GM12801 (cell line): ENCODE results near the gene SRP14.

Experiments used
- TF ChIP-seq, protein P1 (sequence below): IDR thresholded peaks from one replicate; pipeline ENCODE4 v1.5.1; 2011; ENCODE audit warnings: control low read depth; ENCODE audit not compliant: insufficient read length; ENCODE audit errors: extremely low read depth

Gene SRP14

DNA sequence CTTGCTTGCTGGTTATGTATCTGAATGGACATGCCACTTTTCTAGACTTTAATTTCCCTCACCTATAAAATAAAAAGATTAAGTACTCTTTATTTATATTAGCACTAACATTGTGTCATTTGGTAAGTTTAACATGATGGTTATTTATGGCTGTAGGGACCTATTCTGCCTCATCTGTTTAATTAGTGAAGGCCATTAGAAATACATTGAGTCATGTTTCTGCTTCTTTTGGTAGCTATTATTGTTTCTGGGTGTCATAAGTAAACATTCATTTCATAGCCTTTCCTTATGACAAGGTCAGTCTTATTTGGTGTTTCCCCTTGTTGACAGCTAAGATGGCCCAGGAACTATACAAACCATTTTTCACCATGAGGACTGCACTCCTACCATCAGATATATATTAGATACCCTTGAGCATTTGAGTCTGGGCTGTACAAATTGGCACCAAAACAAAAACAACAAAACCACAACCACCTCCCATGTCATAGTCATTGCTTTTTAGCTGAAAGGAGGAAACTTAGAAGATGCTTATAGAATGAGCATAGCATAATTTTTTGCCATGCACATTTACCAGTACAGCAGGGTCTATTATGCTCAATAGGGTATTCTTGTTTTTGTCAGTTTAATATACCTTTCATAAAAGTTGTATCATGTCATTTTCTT is 39.3 kb downstream of the SRP14 start:
- TF ChIP-seq, protein P1, sequence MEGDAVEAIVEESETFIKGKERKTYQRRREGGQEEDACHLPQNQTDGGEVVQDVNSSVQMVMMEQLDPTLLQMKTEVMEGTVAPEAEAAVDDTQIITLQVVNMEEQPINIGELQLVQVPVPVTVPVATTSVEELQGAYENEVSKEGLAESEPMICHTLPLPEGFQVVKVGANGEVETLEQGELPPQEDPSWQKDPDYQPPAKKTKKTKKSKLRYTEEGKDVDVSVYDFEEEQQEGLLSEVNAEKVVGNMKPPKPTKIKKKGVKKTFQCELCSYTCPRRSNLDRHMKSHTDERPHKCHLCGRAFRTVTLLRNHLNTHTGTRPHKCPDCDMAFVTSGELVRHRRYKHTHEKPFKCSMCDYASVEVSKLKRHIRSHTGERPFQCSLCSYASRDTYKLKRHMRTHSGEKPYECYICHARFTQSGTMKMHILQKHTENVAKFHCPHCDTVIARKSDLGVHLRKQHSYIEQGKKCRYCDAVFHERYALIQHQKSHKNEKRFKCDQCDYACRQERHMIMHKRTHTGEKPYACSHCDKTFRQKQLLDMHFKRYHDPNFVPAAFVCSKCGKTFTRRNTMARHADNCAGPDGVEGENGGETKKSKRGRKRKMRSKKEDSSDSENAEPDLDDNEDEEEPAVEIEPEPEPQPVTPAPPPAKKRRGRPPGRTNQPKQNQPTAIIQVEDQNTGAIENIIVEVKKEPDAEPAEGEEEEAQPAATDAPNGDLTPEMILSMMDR: no peak

DNA sequence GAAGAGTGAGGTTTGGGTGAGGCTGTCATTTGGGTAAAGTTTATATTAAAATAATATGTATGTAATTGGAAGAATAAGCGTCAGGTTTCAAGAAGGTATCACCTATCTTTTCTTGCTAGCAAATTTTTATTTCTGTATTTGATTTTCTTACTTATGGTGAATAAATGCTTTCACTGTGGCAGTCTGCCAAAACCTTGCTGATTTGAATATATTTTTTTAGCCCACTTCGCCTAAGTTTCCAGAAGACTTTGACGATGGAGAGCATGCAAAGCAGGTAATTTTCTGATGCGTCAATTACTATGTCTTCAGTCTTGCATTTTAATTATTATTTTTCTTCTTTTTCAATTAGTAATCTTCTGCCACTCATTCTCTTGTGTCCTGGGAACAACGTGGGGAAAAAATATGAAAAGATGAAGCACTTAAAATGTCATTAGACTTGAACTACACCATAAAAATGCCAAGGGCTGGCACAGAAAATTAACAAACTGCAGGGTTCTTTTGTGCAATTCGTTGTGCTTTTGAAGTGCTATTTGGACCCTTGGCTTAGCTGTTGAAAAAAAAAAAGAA is 40.4 kb downstream of the SRP14 start:
- TF ChIP-seq, protein P1: no peak

DNA sequence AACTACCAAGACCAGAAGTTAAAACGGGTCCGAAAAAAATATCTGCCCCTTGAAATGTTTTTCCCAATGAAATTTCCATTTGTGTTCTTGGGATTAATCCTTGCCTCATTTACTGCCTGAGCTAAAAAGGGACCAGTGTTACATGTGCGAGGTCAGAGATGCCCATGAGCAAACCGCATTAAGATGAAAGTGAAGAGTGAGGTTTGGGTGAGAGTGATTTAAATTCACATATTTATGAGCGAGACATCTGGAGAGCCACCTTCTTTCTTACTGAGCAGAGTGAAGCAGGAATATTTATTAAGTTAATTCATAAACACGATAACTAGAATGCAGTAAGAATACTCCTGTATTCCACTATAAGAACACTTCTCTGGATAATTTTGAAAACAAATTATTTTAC is 41.3 kb downstream of the SRP14 start:
- TF ChIP-seq, protein P1: no peak

DNA sequence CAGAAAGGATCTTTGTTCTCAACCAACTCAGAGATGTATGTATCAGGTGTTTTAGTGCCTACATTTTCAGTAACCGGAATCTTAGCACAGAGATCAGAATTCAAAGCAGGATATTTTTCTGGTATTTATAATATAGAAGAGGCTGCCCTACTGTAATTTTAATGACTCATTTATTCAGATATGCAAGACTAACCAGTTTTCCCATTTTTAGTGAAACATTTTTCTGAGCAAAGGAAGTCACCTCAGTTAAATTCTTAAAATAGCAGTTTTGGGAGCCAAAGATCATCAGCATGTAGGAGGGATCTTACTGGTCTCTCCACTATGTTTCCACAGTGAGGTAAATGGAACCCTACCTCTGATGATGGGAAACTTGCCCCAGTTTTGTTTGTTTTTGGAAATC is 42.0 kb downstream of the SRP14 start:
- TF ChIP-seq, protein P1: no peak

DNA sequence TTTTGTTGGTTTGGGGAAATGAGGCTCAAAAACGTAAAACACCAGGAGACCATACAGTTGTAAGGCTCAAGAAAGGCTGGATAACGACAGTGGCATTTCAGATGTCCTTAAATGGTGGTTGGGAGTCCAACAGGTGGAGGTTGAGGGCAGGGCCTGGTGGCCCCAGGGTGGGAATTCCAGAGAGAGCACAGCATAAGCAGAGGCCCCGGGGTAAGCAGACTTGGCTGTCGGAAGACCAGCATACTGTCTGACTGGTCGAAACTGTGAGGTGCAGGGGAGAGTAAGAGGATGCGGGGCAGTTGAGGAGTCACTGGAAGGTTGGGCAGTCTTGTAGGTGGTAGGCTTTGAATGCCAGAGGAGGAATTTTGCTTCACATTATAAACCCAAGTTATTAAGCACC is 48.3 kb downstream of the SRP14 start:
- TF ChIP-seq, protein P1: no peak

DNA sequence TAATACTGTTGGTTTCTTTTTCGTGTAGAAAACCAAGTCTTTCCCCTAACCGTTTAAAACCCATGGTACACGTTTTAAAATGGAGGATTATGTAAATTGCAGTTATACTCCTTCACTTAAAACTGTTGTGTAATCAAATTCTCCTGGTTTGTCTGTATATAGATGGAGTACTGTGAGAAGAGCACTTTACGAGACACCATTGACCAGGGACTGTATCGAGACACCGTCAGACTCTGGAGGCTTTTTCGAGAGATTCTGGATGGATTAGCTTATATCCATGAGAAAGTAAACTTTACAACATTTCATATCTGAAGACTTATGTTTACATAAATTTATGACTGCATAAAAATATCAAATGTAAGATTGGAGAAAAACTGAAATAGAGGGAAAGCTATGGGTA is 51.2 kb downstream of the SRP14 start:
- TF ChIP-seq, protein P1: no peak
